Testis (tissue), 2 donors: Measurements from ENCODE around the gene LCE1E.

ENCODE experiments used
- CTCF ChIP-seq, 3 experiments: fragments of 450-650 bp in 2 of 3; fragments of 200-600 bp in 1 of 3; sonication (generic) in 1 of 3; IDR thresholded peaks; one replicate each; pipeline ENCODE4 v1.5.1; 2016 to 2019; ENCODE audit warnings: antibody characterized with exemption in 3 of 3, mild to moderate bottlenecking in 2 of 3, moderate library complexity in 1 of 3
- POLR2A ChIP-seq: fragments of 450-650 bp; IDR thresholded peaks from one replicate; pipeline ENCODE4 v1.6.1; 2017; ENCODE audit warnings: antibody characterized with exemption, mild to moderate bottlenecking, moderate library complexity

DNA sequence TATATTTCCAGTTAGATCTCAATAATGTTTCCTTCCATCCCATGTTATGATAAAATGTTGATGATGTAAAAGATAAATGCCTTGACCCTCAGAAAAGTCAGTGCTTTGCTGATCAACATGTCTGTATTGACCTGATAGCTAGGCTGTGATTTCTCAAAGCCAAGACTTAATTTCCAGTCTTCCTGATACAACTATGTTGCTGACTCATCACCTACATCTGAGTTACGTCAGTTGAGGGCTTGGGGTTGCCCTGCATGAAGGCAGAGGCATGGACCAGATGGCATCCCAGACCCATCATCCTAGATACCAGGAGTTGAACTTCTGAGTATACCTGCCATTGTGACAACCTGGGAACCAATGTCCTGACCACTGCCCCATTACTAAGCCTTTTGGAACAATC, 15.3 kb downstream of the LCE1E start:
- TF ChIP-seq CTCF (IDR thresholded peaks at IDR 0.05) (no peak), POLR2A (no peak)
